T47D (cell line): ENCODE data around the gene RIMBP3B.
"Not testable (repeated sequence)": the region's sequence is repeated elsewhere in the genome, so short reads cannot be mapped to it uniquely, and the experiment has no call there.

Experiments
- DNase-seq, 2 experiments: peaks; one replicate each; pipeline versions ENCODE4 v3.0.0 to v3.0.0-alpha.2; 2011 to 2012; ENCODE audit warnings: low read depth in 1 of 2, low spot score in 1 of 2
- in situ Hi-C: cut with HindIII; loops from 2 replicates; pipeline ENCODE4 v1.10.0; 2016; ENCODE audit warnings: low sequenced_read_pairs, low pct_unique_long_range_greater_than_20kb

RIMBP3B gene, protein sequence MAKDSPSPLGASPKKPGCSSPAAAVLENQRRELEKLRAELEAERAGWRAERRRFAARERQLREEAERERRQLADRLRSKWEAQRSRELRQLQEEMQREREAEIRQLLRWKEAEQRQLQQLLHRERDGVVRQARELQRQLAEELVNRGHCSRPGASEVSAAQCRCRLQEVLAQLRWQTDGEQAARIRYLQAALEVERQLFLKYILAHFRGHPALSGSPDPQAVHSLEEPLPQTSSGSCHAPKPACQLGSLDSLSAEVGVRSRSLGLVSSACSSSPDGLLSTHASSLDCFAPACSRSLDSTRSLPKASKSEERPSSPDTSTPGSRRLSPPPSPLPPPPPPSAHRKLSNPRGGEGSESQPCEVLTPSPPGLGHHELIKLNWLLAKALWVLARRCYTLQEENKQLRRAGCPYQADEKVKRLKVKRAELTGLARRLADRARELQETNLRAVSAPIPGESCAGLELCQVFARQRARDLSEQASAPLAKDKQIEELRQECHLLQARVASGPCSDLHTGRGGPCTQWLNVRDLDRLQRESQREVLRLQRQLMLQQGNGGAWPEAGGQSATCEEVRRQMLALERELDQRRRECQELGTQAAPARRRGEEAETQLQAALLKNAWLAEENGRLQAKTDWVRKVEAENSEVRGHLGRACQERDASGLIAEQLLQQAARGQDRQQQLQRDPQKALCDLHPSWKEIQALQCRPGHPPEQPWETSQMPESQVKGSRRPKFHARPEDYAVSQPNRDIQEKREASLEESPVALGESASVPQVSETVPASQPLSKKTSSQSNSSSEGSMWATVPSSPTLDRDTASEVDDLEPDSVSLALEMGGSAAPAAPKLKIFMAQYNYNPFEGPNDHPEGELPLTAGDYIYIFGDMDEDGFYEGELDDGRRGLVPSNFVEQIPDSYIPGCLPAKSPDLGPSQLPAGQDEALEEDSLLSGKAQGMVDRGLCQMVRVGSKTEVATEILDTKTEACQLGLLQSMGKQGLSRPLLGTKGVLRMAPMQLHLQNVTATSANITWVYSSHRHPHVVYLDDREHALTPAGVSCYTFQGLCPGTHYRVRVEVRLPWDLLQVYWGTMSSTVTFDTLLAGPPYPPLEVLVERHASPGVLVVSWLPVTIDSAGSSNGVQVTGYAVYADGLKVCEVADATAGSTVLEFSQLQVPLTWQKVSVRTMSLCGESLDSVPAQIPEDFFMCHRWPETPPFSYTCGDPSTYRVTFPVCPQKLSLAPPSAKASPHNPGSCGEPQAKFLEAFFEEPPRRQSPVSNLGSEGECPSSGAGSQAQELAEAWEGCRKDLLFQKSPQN (N-terminal part only)

DNA sequence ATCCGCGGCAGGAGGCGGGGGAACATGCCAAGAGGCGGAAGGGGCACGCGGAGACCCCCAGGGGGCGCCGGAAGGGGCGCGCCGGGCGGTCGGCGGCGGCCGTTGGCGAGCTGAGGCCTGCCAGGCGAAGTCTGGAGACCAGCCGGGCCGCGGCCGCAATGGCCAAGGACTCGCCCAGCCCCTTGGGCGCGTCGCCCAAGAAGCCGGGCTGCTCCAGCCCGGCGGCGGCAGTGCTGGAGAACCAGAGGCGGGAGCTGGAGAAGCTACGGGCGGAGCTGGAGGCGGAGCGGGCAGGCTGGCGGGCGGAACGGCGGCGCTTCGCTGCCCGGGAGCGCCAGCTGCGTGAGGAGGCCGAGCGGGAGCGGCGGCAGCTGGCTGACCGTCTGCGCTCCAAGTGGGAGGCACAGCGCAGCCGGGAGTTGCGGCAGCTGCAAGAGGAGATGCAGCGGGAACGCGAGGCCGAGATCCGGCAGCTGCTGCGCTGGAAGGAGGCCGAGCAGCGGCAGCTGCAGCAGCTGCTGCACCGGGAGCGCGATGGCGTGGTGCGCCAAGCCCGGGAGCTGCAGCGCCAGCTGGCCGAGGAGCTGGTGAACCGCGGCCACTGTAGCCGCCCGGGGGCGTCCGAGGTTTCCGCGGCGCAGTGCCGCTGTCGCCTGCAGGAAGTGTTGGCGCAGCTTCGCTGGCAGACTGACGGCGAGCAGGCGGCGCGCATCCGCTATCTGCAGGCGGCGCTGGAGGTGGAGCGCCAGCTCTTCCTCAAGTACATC is at the start of gene RIMBP3B:
Gene RIMBP3B (plus strand): TSS at position 51 of the 767 bp plus-strand sequence. CDS start 108 bp downstream, at position 159.
- DNase-seq, in situ Hi-C loops: not testable (repeated sequence)

DNA sequence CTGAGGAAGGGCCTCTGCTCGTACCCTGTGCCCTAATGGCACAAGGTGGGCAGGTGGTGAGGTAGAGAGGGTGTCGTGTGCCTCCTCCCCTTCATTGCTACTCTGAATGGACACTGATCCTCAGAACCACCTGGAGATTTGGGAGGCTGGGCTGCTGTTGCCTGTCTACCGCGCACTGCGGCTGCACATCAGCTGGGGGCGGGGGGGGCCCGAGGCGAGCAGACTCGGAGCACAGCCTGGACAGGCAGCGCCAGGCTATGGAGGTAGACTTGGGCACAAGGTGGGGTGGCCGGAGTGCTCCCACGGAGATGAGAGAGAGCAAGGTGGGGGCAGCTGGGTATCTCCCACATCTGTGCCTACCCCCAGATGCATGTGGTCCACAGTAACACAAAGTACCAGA is 26.0 kb upstream of the RIMBP3B start:
- in situ Hi-C loops, DNase-seq: not testable (repeated sequence)

DNA sequence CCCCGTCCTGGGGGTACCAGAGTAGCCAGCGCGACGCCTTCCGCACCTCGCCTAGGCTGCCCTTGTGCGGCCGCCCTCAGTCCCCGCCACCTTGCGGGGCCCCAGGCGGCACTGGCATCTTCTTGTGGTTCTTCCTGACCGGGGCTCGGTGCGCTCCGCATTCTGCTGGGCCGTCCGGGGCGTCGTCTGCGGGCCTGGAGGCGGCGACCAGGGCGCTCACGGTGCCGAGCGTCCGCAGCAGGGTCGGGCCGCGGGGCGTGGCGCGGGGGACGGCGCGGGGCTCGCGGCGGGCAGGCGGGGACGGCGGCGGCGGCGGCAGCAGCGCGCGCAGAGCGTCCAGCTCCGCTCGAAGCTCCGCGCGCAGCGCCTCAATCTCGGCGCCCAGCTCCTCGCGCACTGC is 23.0 kb upstream of the RIMBP3B start:
- in situ Hi-C loops, DNase-seq: not testable (repeated sequence)

DNA sequence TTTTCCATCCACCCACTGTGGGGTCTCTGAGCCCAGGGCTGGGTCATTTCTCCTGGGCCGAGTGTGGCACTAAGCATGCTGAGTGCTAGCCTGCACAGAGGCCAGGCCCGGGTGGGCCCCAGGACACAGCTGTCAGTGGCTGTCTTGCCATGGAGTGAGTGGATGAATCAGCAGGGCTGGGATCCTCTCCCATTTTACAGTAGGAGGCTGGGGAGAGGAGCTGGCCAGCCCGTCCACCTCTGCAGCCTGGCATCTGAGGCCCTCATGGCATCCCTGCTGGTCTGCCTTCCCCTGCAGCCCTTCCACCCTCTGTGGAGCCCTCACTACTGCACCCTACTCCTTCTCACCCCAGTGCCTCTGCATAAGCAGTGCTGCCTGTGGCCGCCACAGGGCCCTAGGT is 21.1 kb upstream of the RIMBP3B start:
- DNase-seq, in situ Hi-C loops: not testable (repeated sequence)

DNA sequence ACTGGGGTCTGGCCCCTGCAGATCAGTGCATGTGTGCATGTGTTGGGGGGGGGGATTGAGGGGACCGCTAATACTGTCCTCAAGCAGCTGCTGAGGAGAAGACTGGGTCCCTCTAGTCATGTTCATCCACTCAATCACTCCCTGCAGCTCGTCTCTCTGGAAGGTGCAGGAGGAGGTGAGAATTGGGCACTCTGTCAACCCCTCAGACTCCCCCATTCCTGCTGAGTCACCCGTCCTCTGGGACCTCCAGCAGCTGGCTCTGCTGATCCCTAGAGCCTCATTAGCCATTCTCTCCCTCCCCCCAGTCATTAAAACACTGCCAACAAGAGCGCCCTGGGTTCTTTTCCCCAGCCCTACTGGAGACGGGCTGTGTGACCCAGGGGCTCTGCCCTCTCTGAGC is 20.5 kb upstream of the RIMBP3B start:
- DNase-seq, result not testable (repeated sequence)

DNA sequence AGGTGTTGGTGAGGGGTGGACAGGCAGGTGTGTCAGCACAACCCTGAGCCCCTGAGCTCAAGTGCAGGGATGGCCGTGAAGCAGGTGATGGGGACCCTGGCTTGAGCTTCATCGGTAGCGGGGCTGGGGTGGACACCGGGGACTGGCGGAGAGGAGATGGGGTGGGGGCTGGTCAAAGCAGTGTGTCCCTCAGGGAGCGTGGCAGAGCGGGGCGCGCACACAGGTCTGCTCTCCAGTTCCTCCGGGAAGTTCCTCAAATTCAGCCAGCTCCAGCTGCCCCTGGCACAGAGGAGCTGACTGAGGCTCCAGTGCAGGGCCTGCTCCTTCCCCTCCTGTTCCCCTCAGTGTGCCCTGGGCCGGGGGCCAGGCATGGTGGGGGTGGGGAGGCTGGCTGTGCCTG is 19.7 kb upstream of the RIMBP3B start:
- in situ Hi-C loops, DNase-seq: not testable (repeated sequence)

More for the DNA sequence above, 20.5 kb upstream of the RIMBP3B start:
- in situ Hi-C loops, result not testable (repeated sequence)

DNA sequence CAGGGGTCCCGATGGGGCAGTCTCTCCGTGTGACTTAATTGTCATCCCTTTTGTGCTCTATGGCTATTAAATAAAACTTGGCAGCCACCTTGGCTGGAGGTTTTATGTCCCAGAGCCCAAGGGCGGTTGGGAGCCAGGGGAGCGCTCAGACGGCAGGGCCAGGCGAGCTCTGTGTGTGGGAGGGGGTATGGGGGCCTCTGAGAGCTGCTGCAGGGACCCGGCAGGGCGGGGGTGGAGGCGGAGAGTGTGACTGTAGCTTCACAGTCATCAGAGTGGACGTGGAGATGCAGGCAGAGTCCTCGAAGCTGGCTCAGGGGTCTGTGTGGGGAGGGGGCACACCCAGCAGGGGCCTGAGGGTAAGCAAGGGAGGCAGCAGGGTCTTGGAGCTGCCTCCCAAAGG is 19.2 kb upstream of the RIMBP3B start:
- DNase-seq, in situ Hi-C loops: not testable (repeated sequence)

DNA sequence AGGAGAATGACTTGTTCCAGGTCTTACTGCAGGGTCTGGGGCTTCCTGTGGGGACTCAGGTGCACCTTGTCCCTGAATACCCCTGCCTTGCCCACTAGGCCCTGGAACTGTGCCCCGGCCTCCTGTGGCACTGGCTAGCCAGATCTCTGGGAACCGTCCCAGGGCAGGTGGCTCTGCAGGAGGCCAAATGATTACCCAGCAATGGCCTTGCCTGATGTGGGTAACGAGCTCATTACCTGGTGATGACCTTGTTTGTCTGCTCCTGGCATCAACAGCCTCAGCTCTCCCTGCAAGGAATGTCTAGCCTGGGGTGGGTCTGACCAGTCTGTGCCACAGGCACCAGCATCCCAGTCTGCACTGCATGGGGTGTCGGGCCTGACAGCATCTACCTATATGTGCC is 18.2 kb upstream of the RIMBP3B start:
- DNase-seq, in situ Hi-C loops: not testable (repeated sequence)

DNA sequence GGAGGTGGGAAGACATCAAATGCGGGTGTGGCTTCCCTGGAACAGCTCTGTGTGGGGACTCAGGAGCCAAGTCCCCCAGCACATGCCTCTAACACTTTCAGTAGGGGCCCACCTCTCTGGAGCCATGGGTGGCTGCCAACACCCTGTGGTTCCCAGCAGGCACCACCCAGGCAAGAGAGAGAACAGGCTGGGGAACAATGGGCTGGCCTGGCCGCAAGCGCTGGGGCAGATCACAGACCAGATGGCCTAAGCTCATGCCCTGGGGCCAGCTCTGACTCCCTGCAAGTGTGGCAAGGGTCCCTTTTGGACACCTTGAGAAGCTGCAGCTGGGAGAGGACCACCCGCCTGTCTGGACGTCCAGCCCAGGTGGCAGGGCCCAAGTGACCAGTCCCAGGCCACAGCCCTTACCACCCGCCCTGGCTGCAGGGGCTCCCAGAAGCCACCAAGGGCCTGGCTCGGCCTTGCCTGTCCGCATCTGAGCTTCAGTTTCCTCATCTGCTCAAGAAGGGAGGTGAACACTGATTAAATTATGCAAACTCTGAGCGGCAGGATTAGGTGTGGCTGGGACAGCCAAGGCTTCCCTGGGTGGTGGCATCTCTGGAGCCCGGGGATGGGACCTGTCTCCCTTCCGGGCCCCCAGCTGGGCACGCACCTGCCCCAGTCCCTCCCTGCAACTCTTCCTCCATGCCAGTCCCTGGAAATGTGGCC is 14.8 kb upstream of the RIMBP3B start:
- in situ Hi-C loops, DNase-seq: not testable (repeated sequence)

DNA sequence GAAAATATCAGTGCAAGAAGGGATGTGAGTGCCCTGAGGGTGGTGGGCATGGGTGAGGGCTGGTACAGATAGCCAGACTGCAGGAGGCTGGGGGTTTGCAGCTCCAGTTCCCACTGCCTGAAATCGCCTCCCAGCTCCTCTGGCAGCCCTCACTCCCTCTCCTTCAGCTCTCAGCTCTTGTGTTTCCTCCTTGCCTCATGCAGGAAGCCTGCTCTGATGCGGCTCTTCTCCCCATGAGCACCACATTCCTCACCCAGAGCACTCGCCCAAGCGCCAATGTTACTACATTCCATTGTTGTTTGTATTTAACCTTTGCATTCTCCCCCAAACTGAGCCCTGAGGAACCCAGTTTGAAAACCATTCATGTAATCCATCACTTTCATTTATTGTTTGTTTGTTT is 7.7 kb upstream of the RIMBP3B start:
- DNase-seq, in situ Hi-C loops: not testable (repeated sequence)

DNA sequence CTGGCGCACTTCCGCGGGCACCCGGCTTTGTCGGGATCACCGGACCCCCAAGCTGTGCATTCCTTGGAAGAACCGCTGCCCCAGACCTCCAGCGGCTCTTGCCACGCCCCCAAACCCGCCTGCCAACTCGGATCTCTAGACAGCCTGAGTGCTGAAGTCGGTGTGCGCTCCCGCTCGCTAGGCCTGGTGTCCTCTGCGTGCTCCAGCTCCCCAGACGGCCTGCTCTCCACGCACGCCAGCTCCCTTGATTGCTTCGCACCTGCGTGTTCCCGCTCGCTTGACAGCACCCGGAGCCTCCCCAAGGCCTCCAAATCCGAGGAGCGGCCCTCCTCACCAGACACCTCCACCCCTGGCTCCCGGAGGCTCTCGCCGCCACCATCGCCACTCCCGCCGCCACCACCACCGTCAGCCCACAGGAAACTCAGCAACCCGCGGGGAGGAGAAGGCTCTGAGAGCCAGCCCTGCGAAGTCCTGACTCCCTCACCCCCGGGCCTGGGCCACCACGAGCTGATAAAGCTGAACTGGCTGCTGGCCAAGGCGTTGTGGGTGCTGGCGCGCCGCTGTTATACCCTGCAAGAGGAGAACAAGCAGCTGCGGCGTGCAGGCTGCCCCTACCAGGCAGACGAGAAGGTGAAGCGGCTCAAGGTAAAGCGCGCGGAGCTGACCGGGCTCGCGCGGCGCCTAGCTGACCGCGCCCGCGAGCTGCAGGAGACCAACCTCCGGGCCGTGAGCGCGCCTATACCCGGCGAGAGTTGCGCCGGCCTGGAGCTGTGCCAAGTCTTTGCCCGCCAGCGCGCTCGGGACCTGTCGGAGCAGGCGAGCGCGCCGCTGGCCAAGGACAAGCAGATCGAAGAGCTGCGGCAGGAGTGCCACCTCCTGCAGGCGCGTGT is 1.2 kb downstream of the RIMBP3B start:
- DNase-seq, in situ Hi-C loops: not testable (repeated sequence)

DNA sequence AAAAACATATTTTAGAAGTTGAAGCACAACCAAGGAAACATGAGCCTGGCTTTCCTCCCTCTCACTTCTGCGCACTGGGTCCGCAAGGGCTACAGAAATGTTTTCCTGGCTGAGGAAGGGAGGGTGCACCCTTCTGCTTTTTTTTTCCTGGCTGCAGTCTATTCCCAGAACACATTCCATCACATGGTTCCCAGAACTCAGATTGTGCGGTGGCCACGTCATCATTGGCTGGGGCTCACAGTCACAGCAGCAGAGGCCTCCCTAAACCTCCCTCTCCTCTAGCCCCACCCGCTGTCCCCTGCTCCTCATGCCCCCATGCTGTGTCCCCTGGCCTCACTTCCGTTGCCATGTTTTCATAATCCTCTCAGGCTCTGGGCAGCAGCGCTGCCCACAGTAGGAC is 5.9 kb downstream of the RIMBP3B start:
- DNase-seq, in situ Hi-C loops: not testable (repeated sequence)

DNA sequence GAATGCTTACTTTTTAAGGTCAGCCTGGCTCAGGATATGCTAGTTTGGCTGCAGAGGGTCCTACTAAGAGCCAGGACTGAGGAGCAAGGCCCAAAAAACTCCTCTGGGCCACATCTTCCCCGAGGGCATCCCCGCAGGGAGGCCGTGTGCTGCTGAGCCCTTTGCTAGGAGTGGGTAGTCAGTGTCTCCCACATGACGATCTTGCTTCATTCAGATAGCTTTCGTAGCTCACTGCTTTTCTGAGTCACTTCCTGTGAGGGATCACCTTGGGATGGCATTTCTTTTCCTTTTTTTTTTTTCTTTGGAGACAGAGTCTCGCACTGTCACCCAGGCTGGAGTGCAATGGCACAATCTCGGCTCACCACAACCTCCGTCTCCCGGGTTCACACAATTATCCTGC is 6.5 kb downstream of the RIMBP3B start:
- in situ Hi-C loops, DNase-seq: not testable (repeated sequence)

DNA sequence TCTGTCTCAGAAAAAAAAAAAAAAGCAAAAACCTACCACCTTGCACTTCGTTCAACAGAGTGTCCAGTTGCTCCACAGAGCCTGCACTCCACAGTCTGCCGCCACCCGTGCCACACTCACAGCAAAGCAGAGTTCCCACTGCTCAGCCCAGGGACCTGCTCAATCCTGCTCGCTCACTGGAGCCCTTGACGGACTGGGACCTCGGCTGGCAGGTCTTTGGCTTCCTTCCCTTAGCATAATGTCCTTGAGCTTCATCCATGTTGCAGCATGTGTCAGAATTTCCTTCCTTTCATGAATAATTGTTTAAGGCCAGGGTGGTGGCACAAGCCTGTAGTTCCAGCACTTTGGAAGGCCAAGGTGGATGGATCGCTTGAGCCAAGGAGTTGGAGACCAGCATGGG is 11.1 kb downstream of the RIMBP3B start:
- DNase-seq, in situ Hi-C loops: not testable (repeated sequence)

DNA sequence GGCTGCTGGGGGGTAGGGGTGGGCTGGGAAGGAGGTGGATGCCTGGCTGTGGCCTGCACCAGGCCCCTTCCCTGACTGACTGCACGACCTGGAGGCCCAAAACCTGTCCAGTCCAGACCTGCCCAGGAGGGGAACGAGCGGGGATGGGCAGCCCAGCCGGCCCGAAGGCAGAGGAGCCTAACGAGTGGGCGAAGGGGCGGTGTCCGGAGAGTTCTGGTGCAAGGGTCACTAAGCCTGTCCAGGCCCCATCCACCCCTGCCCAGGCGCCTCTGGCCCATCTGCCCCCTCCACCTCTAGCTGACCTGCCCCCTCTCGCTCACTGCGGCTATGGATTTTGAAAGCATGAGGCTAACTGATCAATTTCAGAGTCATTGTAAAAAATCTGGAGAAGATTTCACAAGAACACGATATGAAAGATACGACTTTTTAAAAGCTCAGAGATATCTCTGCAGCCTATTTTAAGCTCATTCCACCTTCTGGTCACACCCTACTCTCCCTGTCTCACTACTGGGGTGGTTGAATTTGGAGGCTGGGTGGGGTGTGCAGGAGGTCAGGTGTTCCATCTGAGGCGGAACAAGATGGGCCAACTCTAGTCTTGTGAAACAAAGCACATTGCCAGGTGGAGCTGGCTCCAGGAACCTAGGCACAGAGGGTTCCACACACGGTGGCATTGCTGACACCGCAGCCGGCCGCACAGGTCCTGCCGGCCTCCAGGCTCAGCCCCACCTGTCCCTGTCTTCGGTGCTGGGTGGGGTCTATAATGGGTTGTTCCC is 17.8 kb downstream of the RIMBP3B start:
- in situ Hi-C loops, DNase-seq: not testable (repeated sequence)
